GM12878 (cell line): ENCODE data around the gene PCDHGC5. TPM values are rescaled to one million over a fixed set of nuclear protein-coding genes. Genes with fewer than 3 reads are reported as not detected.

Source experiments
- ATAC-seq: fragments of 200-7000 bp; cut with Tn5 transposase; 3 replicates; pipeline ENCODE4 v1.9.1; 2020; ENCODE audit warnings: mild to moderate bottlenecking, moderate library complexity
- BruUV-seq: library from RNA; stranded (reverse); fragments of 400-500 nt; replicated peaks from 2 replicates; lab custom pipeline; 2021; lab: Mats Ljungman, UMichigan
- CTCF ChIA-PET: fragments of 300-600 bp; sonication (Branson Sonifier 250); formaldehyde crosslinking; extraction: SDS; loops from one replicate; lab custom pipeline; 2021; ENCODE audit warnings: inconsistent platforms; lab: Yijun Ruan, JAX
- POLR2A ChIA-PET: fragments of 350-600 bp; formaldehyde crosslinking; extraction: SDS; loops from one replicate; lab custom pipeline; 2021; ENCODE audit warnings: inconsistent platforms; lab: Charles Lee
- RAD21 ChIA-PET: fragments of 300-600 bp; sonication (Branson Sonifier 250); formaldehyde crosslinking; loops from one replicate; lab custom pipeline; 2023; ENCODE audit warnings: antibody characterized with exemption; ENCODE audit not compliant: unreplicated experiment; lab: Charles Lee
- SMC1A ChIA-PET: fragments of 300-600 bp; sonication (Branson Sonifier 250); formaldehyde crosslinking; loops from one replicate; lab custom pipeline; 2023; ENCODE audit not compliant: unreplicated experiment, uncharacterized antibody; lab: Charles Lee
- DNase-seq: peaks from one replicate; pipeline ENCODE4 v3.0.0-alpha.2; 2011; ENCODE audit warnings: low read depth, low spot score
- FAIRE-seq: peaks from 3 replicates; lab custom pipeline; 2011; peaks lifted over from hg19 to GRCh38; lab: Jason Lieb, UNC
- H2AFZ ChIP-seq: 2 replicates; pipeline ENCODE4 v1.6.0; 2011; ENCODE audit warnings: low read depth, low read length, control low read depth; ENCODE audit not compliant: control insufficient read depth
- H3K27ac ChIP-seq: 2 replicates; pipeline ENCODE4 v1.5.1; 2011; ENCODE audit warnings: control low read depth; ENCODE audit not compliant: control insufficient read depth, insufficient read depth
- H3K27me3 ChIP-seq, 2 experiments: replicated peaks in 1 of 2; 2 replicates each; pipeline versions ENCODE4 v1.6.0 to v1.6.1; 2011; ENCODE audit warnings: low read length in 1 of 2; ENCODE audit not compliant: control insufficient read depth in 2 of 2, insufficient read depth in 2 of 2
- H3K36me3 ChIP-seq, 2 experiments: 2 replicates each; pipeline ENCODE4 v1.5.1; 2011; ENCODE audit warnings: low read length in 1 of 2; ENCODE audit not compliant: control insufficient read depth in 2 of 2, insufficient read depth in 2 of 2
- H3K4me1 ChIP-seq: 2 replicates; pipeline ENCODE4 v1.6.1; 2011; ENCODE audit warnings: mild to moderate bottlenecking, low read length, moderate library complexity, mixed read lengths; ENCODE audit not compliant: control insufficient read depth, insufficient read depth
- H3K4me2 ChIP-seq: 2 replicates; pipeline ENCODE4 v1.6.0; 2011; ENCODE audit warnings: control low read depth; ENCODE audit not compliant: control insufficient read depth, insufficient read depth
- H3K4me3 ChIP-seq: fragments of 200-600 bp; sonication (generic); 2 replicates; pipeline ENCODE4 v1.5.1; 2016
- H3K79me2 ChIP-seq: 2 replicates; pipeline ENCODE4 v1.6.0; 2011; ENCODE audit warnings: low read length; ENCODE audit not compliant: control insufficient read depth, insufficient read depth
- H3K9ac ChIP-seq: 2 replicates; pipeline ENCODE4 v1.8.0; 2011; ENCODE audit warnings: low read length, control low read depth, mixed read lengths; ENCODE audit not compliant: control insufficient read depth, insufficient read depth
- H3K9me3 ChIP-seq: replicated peaks from 3 replicates; pipeline ENCODE4 v1.5.1; 2011; ENCODE audit warnings: mild to moderate bottlenecking, low read length; ENCODE audit not compliant: control insufficient read depth, insufficient read depth
- H4K20me1 ChIP-seq: 2 replicates; pipeline ENCODE4 v1.6.0; 2011; ENCODE audit not compliant: control insufficient read depth, insufficient read depth
- IKZF1 ChIP-seq: fragments of 450-650 bp; conservative IDR thresholded peaks from 2 replicates; pipeline ENCODE4 v1.6.1; 2017; ENCODE audit warnings: antibody characterized with exemption, mild to moderate bottlenecking
- NRF1 ChIP-seq: conservative IDR thresholded peaks from 2 replicates; pipeline ENCODE4 v1.6.1; 2011; ENCODE audit warnings: mild to moderate bottlenecking, low read depth, low read length, improper control_type of control experiment
- PML ChIP-seq: IDR thresholded peaks from 2 replicates; pipeline ENCODE4 v1.6.1; 2012; ENCODE audit warnings: low read length, inconsistent platforms
- RAD51 ChIP-seq: fragments of 450-650 bp; IDR thresholded peaks from 2 replicates; pipeline ENCODE4 v1.6.1; 2016; ENCODE audit warnings: moderate library complexity, mild to moderate bottlenecking, inconsistent platforms
- RB1 ChIP-seq: fragments of 450-650 bp; formaldehyde crosslinking; IDR thresholded peaks from 2 replicates; pipeline ENCODE4 v1.6.1; 2017; ENCODE audit warnings: mild to moderate bottlenecking, borderline replicate concordance
- RCOR1 ChIP-seq: conservative IDR thresholded peaks from 2 replicates; pipeline ENCODE4 v1.6.1; 2012; ENCODE audit warnings: low read depth, low read length, improper control_type of control experiment
- SRF ChIP-seq, 2 experiments: IDR thresholded peaks; 2 replicates each; pipeline ENCODE4 v1.6.1; 2011; ENCODE audit warnings: low read depth in 2 of 2, low read length in 2 of 2, mild to moderate bottlenecking in 1 of 2, moderate library complexity in 1 of 2
- STAT1 ChIP-seq: fragments of 450-650 bp; conservative IDR thresholded peaks from 2 replicates; pipeline ENCODE4 v1.6.1; 2014; ENCODE audit warnings: antibody characterized with exemption, mild to moderate bottlenecking
- YBX1 ChIP-seq: fragments of 450-650 bp; IDR thresholded peaks from 2 replicates; pipeline ENCODE4 v1.6.1; 2016; ENCODE audit warnings: antibody characterized with exemption
- WGBS: methylation state at CpG from one replicate; pipeline ENCODE4 v1.1.6; 2016; ENCODE audit warnings: low lambda C conversion rate; ENCODE audit not compliant: insufficient replicate concordance, insufficient coverage; ENCODE audit errors: missing lambda C conversion rate; 5-methylcytosine and 5-hydroxymethylcytosine counted together
- in situ Hi-C: fragments of 300-500 bp; cut with MboI; formaldehyde crosslinking; loops from 9 replicates; pipeline ENCODE4 v1.14.3; 2018; ENCODE audit warnings: mixed read lengths
- intact Hi-C: fragments of 100-400 bp; cut with micrococcal nuclease; formaldehyde crosslinking; loops from one replicate; pipeline ENCODE4 v1.14.2; 2022; ENCODE audit not compliant: unreplicated experiment
- polyA plus RNA-seq, 11 experiments: library from polyadenylated mRNA; depleted of rRNA in 4 of 11; unstranded in 6 of 11; stranded (reverse) in 5 of 11; fragments of >200 nt; fragmentation: Nextera tagmentation in 4 of 11; fragmentation: Illumina TruSeq in 1 of 11; extraction: Ambion mirVana in 4 of 11; extraction: Trizol in 1 of 11; gene quantifications; 1 replicate in 1 of 11; 2 replicates in 10 of 11; pipeline versions ENCODE4 v1.2.1 to v1.2.3, GENCODE V29; 2011 to 2016; ENCODE audit warnings: inconsistent platforms in 2 of 11, missing spikeins in 2 of 11, low read depth in 1 of 11
- total RNA-seq, 4 experiments: library from RNA; depleted of rRNA in 3 of 4; stranded (reverse); fragments of >200 nt in 3 of 4; fragmentation: Illumina TruSeq in 1 of 4; extraction: Trizol in 1 of 4; gene quantifications; 2 replicates each; pipeline versions ENCODE4 v1.2.1 to v1.2.3, GENCODE V29; 2013 to 2021

Gene PCDHGC5
- total and polyA plus RNA-seq, 10 of the 15 experiments (the other 5 are each of a cell fraction or from before 2014, with no cell fraction given): 0.05 to 0.87 (median 0.18) TPM; not detected in 2

- H2AFZ ChIP-seq: no peak overlapping the region
- H3K9ac ChIP-seq: no peak overlapping the region
- intact Hi-C loops: no loop called here
- TF ChIP-seq RCOR1 (no peak), STAT1 (no peak), PML (no peak), RAD51 (no peak), NRF1 (no peak), RB1 (no peak), SRF (IDR thresholded peaks at IDR 0.05; ENCODE audit: low read depth in 2 of 2, low read length in 2 of 2) (no peak), IKZF1 (no peak), YBX1 (no peak)
- ChIA-PET SMC1A (interaction anchor here (2.3 kb wide), 1 partner anchor 14 kb away, joined by 8 read pairs; the partner anchor contains the start of gene PCDHGC3), POLR2A (interaction anchor here (1.7 kb wide), 1 partner anchor 23 kb away, joined by 5 read pairs; no protein-coding TSS in a partner anchor), CTCF (interaction anchor here (0.9 to 3.4 kb wide), 2 partner anchors 13 to 36 kb away, joined by 3 to 23 read pairs; partner anchors contain the start of gene PCDHGC3), RAD21 (no interaction called here)
- no peak overlapping the region for H3K4me3 ChIP-seq
- WGBS: 99% methylated on average over 10 of the region's 10 CpGs
- BruUV-seq: no TSS peak
- H3K27me3 ChIP-seq: peaks cover 0 to under 1% of the 10 kb centered on the region in 2 experiments; a peak in 1 of 4 replicates
- FAIRE-seq: no peak
- H3K27ac ChIP-seq: no peak overlapping the region
- no peak for ATAC-seq
- no peaks in the 10 kb centered on the region for H3K79me2 ChIP-seq
- H3K36me3 ChIP-seq: no peaks in the 10 kb centered on the region; a peak in 1 of 4 replicates
- H3K4me2 ChIP-seq: no peak overlapping the region
- H3K4me1 ChIP-seq: peaks cover 24% of the 10 kb centered on the region
- in situ Hi-C loops: no loop called here
- H3K9me3 ChIP-seq: no peaks in the 10 kb centered on the region; the same call in 2 of the 3 replicates
- no peaks in the 10 kb centered on the region for H4K20me1 ChIP-seq
- DNase-seq: no peak
Observed at GRCh38 chr5:141490271-141490670, 1.4 kb downstream of the PCDHGC5 start.
